ENCODE data around the gene ZNF474. TPM values are rescaled to one million over a fixed set of nuclear protein-coding genes. Genes with fewer than 3 reads are reported as not detected.

The ZNF474 gene
- total and polyA plus RNA-seq, 3 donors from 2014 or later = 3.7 to 16.4 (median 7.1) TPM

DNA sequence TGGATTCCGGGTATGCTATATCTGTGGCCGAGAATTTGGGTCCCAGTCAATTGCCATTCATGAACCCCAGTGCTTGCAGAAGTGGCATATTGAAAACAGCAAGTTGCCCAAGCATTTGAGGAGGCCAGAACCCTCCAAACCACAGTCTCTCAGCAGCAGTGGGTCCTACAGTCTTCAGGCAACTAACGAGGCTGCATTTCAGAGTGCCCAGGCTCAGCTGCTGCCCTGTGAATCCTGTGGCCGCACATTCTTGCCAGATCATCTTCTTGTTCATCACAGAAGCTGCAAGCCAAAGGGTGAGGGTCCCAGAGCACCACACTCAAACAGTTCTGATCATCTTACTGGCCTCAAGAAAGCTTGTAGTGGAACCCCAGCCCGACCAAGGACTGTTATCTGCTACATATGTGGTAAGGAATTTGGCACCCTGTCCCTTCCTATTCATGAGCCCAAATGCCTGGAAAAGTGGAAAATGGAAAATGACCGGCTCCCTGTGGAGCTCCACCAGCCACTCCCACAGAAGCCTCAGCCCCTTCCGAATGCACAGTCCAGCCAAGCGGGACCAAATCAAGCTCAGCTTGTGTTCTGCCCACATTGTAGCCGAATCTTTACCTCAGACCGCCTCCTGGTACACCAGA is 23.0 kb downstream of the ZNF474 start:
- Histone ChIP-seq H3K36me3 (ENCODE audit: low read depth, missing control alignments) (no peaks in the 10 kb centered on the region), H3K27ac (no peak overlapping the region), H3K9me3 (no peaks in the 10 kb centered on the region), H3K27me3 (no peaks in the 10 kb centered on the region), H3K4me1 (peaks cover 4% of the 10 kb centered on the region), H3K4me3 (no peak overlapping the region)
- no peak for DNase-seq
- intact Hi-C loops (cut with DNase I; ENCODE audit: low total_unique reads) = no loop called here
- WGBS, 2 donors = 86 to 92% methylated on average over 9 to 10 of the region's 10 CpGs
- no peak for TF ChIP-seq POLR2A (IDR thresholded peaks at IDR 0.05)
- TF ChIP-seq, protein P1, sequence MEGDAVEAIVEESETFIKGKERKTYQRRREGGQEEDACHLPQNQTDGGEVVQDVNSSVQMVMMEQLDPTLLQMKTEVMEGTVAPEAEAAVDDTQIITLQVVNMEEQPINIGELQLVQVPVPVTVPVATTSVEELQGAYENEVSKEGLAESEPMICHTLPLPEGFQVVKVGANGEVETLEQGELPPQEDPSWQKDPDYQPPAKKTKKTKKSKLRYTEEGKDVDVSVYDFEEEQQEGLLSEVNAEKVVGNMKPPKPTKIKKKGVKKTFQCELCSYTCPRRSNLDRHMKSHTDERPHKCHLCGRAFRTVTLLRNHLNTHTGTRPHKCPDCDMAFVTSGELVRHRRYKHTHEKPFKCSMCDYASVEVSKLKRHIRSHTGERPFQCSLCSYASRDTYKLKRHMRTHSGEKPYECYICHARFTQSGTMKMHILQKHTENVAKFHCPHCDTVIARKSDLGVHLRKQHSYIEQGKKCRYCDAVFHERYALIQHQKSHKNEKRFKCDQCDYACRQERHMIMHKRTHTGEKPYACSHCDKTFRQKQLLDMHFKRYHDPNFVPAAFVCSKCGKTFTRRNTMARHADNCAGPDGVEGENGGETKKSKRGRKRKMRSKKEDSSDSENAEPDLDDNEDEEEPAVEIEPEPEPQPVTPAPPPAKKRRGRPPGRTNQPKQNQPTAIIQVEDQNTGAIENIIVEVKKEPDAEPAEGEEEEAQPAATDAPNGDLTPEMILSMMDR (IDR thresholded peaks at IDR 0.05) = no peak

DNA sequence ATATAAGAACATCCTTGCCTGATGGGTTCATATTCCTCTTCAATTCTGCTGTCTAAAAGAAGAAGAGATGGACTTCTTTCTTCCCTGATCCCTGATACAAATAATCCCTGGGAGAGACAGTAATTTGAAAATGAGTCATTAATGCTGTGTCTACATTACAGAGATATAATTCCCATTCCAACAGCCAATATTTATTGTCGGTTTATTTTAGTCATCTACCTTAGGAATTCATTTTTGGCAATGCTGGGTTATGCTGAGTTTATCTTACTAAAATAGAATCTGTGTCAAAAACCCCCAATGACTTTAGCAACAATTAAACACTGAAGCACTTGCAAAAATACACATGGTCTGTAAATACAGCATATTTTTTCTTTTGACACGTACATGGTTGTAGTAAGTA is 23.9 kb downstream of the ZNF474 start:
- TF ChIP-seq, protein P1 (IDR thresholded peaks at IDR 0.05) = no peak
- no peak for TF ChIP-seq POLR2A (IDR thresholded peaks at IDR 0.05)
- H3K36me3 ChIP-seq (ENCODE audit: low read depth, missing control alignments) = no peaks in the 10 kb centered on the region
- H3K4me1 ChIP-seq = peaks cover 4% of the 10 kb centered on the region
- H3K27ac ChIP-seq = no peak overlapping the region
- no peak overlapping the region for H3K4me3 ChIP-seq
- H3K27me3 ChIP-seq = no peaks in the 10 kb centered on the region
- WGBS, 2 donors = 45 to 55% methylated on average over 2 of the region's 2 CpGs
- H3K9me3 ChIP-seq = no peaks in the 10 kb centered on the region
- DNase-seq = no peak
- intact Hi-C loops (cut with DNase I; ENCODE audit: low total_unique reads) = no loop called here

DNA sequence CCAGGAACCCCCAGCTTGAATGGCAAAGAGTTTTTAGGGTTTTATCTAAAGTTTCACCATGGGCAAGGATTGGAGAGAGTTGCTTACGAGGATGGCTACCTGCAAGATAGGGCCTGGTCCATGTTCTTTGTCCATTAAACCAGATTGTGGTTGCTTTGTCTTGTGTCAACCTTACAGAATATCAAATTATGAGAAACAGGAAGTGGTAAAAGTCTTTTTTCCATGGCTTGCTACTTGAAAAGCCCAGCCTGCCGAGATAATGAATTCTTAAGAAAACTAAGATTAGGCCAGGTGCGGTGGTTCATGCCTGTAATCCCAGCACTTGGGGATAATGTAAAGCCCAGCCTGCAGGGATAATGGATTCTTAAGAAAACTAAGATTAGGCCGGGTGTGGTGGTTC is 24.4 kb downstream of the ZNF474 start:
- TF ChIP-seq, protein P1 (IDR thresholded peaks at IDR 0.05) = no peak
- Histone ChIP-seq H3K27me3 (no peaks in the 10 kb centered on the region), H3K27ac (no peak overlapping the region), H3K4me3 (no peak overlapping the region), H3K4me1 (peaks cover 4% of the 10 kb centered on the region), H3K9me3 (no peaks in the 10 kb centered on the region), H3K36me3 (ENCODE audit: low read depth, missing control alignments) (no peaks in the 10 kb centered on the region)
- WGBS, 2 donors = 86 to 91% methylated on average over 4 of the region's 4 CpGs
- intact Hi-C loops (cut with DNase I; ENCODE audit: low total_unique reads) = no loop called here
- DNase-seq = no peak

DNA sequence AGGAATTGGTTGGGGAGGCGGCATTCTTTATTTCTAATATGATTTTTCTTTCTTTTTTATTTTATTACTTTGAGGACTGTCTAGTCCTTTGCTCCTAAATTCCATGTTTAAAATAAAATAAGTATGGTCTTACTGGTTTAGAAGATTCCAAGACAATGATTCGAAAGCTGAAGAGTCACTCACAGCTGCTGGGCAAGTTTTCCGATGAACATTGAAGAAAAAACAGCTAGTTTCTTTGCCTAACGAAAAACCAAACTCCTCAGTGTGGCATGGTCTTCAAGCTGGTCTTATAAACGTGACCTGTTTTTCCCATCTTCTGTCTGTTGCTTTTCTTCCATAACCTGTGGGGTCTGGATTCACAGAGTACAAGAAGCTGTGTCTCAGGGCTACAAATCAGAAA is 25.1 kb downstream of the ZNF474 start:
- H3K27me3 ChIP-seq = no peaks in the 10 kb centered on the region
- no peaks in the 10 kb centered on the region for H3K36me3 ChIP-seq (ENCODE audit: low read depth, missing control alignments)
- H3K9me3 ChIP-seq = no peaks in the 10 kb centered on the region
- H3K27ac ChIP-seq = peak overlapping the region in 1 of 2 donors; percentile 32
- TF ChIP-seq POLR2A (IDR thresholded peaks at IDR 0.05) = no peak
- TF ChIP-seq, protein P1 (IDR thresholded peaks at IDR 0.05) = no peak
- intact Hi-C loops (cut with DNase I; ENCODE audit: low total_unique reads) = no loop called here
- 75 to 77% methylated on average over 5 of the region's 5 CpGs for WGBS, 2 donors
- peaks cover 4% of the 10 kb centered on the region for H3K4me1 ChIP-seq
- no peak overlapping the region for H3K4me3 ChIP-seq
- no peak for DNase-seq

DNA sequence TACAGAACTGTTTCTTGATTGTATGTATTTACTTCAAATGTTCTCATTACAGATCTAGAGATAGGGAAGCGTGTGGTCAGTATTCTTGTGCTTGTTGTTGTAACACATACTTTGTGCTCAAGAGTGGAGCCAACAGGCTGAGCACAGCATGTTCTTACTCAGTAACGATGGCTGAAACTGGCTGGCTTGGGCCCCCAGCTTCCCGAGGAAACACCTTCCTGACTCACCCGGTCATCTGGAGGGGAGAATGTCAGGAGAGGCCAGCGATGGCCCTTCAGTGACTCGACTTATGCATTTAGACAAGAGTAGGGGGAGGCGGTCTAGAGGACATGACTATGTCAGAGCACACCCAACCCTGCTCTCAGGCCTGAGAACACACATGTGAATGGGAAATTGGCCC is 25.6 kb downstream of the ZNF474 start:
- DNase-seq = peak; percentile 48
- intact Hi-C loops (cut with DNase I; ENCODE audit: low total_unique reads) = no loop called here
- WGBS, 2 donors = 44 to 49% methylated on average over 7 of the region's 7 CpGs
- Histone ChIP-seq H3K9me3 (no peaks in the 10 kb centered on the region), H3K27ac (peak overlapping the region in 1 of 2 donors; percentile 32), H3K4me3 (no peak overlapping the region), H3K4me1 (peaks cover 4% of the 10 kb centered on the region), H3K36me3 (ENCODE audit: low read depth, missing control alignments) (no peaks in the 10 kb centered on the region), H3K27me3 (no peaks in the 10 kb centered on the region)
- TF ChIP-seq POLR2A (IDR thresholded peaks at IDR 0.05) = no peak
- TF ChIP-seq, protein P1 (IDR thresholded peaks at IDR 0.05) = no peak
